Body of pancreas (tissue), 4 donors: ENCODE data around the gene HERC4.
"Not testable (repeated sequence)": the region's sequence is repeated elsewhere in the genome, so short reads cannot be mapped to it uniquely, and the experiment has no call there.

Experiments used
- CTCF ChIP-seq, 7 experiments: fragments of 450-650 bp in 4 of 7; fragments of 200-600 bp in 3 of 7; sonication (generic) in 3 of 7; IDR thresholded peaks; one replicate each; pipeline ENCODE4 v1.5.1; 2016 to 2019; ENCODE audit warnings: antibody characterized with exemption in 7 of 7
- POLR2A ChIP-seq, 3 donors: fragments of 450-650 bp; IDR thresholded peaks; one replicate each; pipeline ENCODE4 v1.6.1; 2016; ENCODE audit warnings: antibody characterized with exemption in 3 of 3, mild to moderate bottlenecking in 2 of 3

- TF ChIP-seq CTCF, POLR2A (IDR thresholded peaks at IDR 0.05): not testable (repeated sequence)
These were observed 998 bp upstream of the HERC4 start for GRCh38 chr10:68076081-68076480.
